Chondrocyte (in vitro differentiated cells): ENCODE results near the gene C5orf24. TPM values are rescaled to one million over a fixed set of nuclear protein-coding genes. Genes with fewer than 3 reads are reported as not detected.
"Not testable (repeated sequence)": the region's sequence is repeated elsewhere in the genome, so short reads cannot be mapped to it uniquely, and the experiment has no call there.

Experiments
- DNase-seq: peaks from one replicate; pipeline ENCODE4 v3.0.0; 2021; ENCODE audit warnings: mixed read lengths, low spot score
- H3K27ac Mint-ChIP-seq: one replicate; pipeline ENCODE4 v1.8.0; 2021; ENCODE audit warnings: mild to moderate bottlenecking, moderate library complexity, mixed read lengths; ENCODE audit not compliant: unreplicated experiment
- H3K27me3 Mint-ChIP-seq: 2 replicates; pipeline ENCODE4 v1.8.0; 2021; ENCODE audit warnings: low read depth, mixed read lengths
- H3K36me3 Mint-ChIP-seq: 2 replicates; pipeline ENCODE4 v1.8.0; 2021; ENCODE audit warnings: low read depth, mixed read lengths
- H3K4me1 Mint-ChIP-seq: 2 replicates; pipeline ENCODE4 v1.8.0; 2021; ENCODE audit warnings: low read depth, mild to moderate bottlenecking, mixed read lengths
- H3K4me3 Mint-ChIP-seq: one replicate; pipeline ENCODE4 v1.8.0; 2021; ENCODE audit warnings: mild to moderate bottlenecking, moderate library complexity, mixed read lengths; ENCODE audit not compliant: unreplicated experiment
- H3K9me3 Mint-ChIP-seq: 2 replicates; pipeline ENCODE4 v1.8.0; 2021; ENCODE audit warnings: low read depth, mixed read lengths
- CTCF ChIP-seq: fragments of 200-600 bp; sonication (generic); IDR thresholded peaks from 2 replicates; pipeline ENCODE4 v1.5.0; 2021; ENCODE audit warnings: antibody characterized with exemption, mild to moderate bottlenecking, moderate library complexity
- total RNA-seq: library from RNA; stranded (reverse); gene quantifications from 3 replicates; pipeline ENCODE4 v1.2.1, GENCODE V29; 2021

The C5orf24 gene
- total RNA-seq, 1 donor from 2014 or later: 109 TPM

GRCh38 chr5:134825212-134825611, 20.6 kb upstream of the C5orf24 start:
- no peak for TF ChIP-seq CTCF
- no peak for DNase-seq
- Mint-ChIP-seq H3K4me3 (no peak overlapping the region), H3K36me3 (peaks cover 2% of the 10 kb centered on the region), H3K27ac (no peak overlapping the region), H3K9me3 (no peaks in the 10 kb centered on the region), H3K27me3 (no peaks in the 10 kb centered on the region), H3K4me1 (no peaks in the 10 kb centered on the region)

GRCh38 chr5:134833340-134834032, 12.3 kb upstream of the C5orf24 start:
- H3K27me3 Mint-ChIP-seq: no peaks in the 10 kb centered on the region
- peaks cover 36% of the 10 kb centered on the region for H3K4me1 Mint-ChIP-seq
- no peak for TF ChIP-seq CTCF
- no peak for DNase-seq
- H3K4me3 Mint-ChIP-seq: no peak overlapping the region
- no peaks in the 10 kb centered on the region for H3K9me3 Mint-ChIP-seq
- H3K36me3 Mint-ChIP-seq: peaks cover 3% of the 10 kb centered on the region
- H3K27ac Mint-ChIP-seq: peak overlapping the region; percentile 82

GRCh38 chr5:134835623-134836022, 10.1 kb upstream of the C5orf24 start:
- Mint-ChIP-seq H3K9me3 (no peaks in the 10 kb centered on the region), H3K4me3 (no peak overlapping the region), H3K4me1 (peaks cover 36% of the 10 kb centered on the region), H3K27me3 (no peaks in the 10 kb centered on the region), H3K36me3 (peaks cover 8% of the 10 kb centered on the region), H3K27ac (no peak overlapping the region)
- no peak for DNase-seq
- no peak for TF ChIP-seq CTCF

GRCh38 chr5:134837530-134838181, 8.1 kb upstream of the C5orf24 start:
- DNase-seq: no peak
- H3K36me3 Mint-ChIP-seq: peaks cover 9% of the 10 kb centered on the region
- TF ChIP-seq CTCF: no peak
- H3K4me3 Mint-ChIP-seq: no peak overlapping the region
- H3K27ac Mint-ChIP-seq: peak overlapping the region; percentile 36
- H3K4me1 Mint-ChIP-seq: peaks cover 42% of the 10 kb centered on the region
- no peaks in the 10 kb centered on the region for H3K9me3 Mint-ChIP-seq
- no peaks in the 10 kb centered on the region for H3K27me3 Mint-ChIP-seq

GRCh38 chr5:134838361-134838760, 7.4 kb upstream of the C5orf24 start:
- peak; percentile 25 for DNase-seq
- peaks cover 38% of the 10 kb centered on the region for H3K4me1 Mint-ChIP-seq
- not testable (repeated sequence) for H3K9me3 Mint-ChIP-seq, H3K36me3 Mint-ChIP-seq, H3K27me3 Mint-ChIP-seq, H3K4me3 Mint-ChIP-seq, H3K27ac Mint-ChIP-seq
